Smooth muscle cell (in vitro differentiated cells): ENCODE results near the gene MINAR2. TPM values are rescaled to one million over a fixed set of nuclear protein-coding genes. Genes with fewer than 3 reads are reported as not detected.

Experiments used
- polyA plus RNA-seq: library from polyadenylated mRNA; unstranded; fragments of >200 nt; fragmentation: Nextera tagmentation; extraction: Ambion mirVana; gene quantifications from 2 replicates; pipeline ENCODE4 v1.2.1, GENCODE V29; 2016
- total RNA-seq: library from RNA; depleted of rRNA; stranded (reverse); fragments of >200 nt; gene quantifications from 2 replicates; pipeline ENCODE4 v1.2.3, GENCODE V29; 2014

Gene MINAR2
- total and polyA plus RNA-seq, 2 experiments from 2014 or later = not detected

Other genes with a start within 250 kb of the MINAR2 start
- gene CHSY3, start 156.4 kb downstream of the MINAR2 start, total RNA-seq = 15.6 and 24.6 TPM in 2 replicates
- 3.9 and 12.7 TPM in 2 replicates for gene CHSY3, start 156.4 kb downstream of the MINAR2 start, polyA plus RNA-seq